ENCODE measurements around the gene TNFSF4.

GRCh38 chr1:173195596-173196088, 11.5 kb downstream of the TNFSF4 start:
- no peak for TF ChIP-seq CTCF (IDR thresholded peaks at IDR 0.05)
- TF ChIP-seq POLR2A (IDR thresholded peaks at IDR 0.05) = no peak
- no peak for TF ChIP-seq EP300 (IDR thresholded peaks at IDR 0.05)
